GM12874 (cell line): ENCODE data around the gene IL17B.

ENCODE experiments used
- CTCF ChIP-seq: IDR thresholded peaks from 2 replicates; pipeline ENCODE4 v1.5.1; 2011; ENCODE audit warnings: low read depth, mild to moderate bottlenecking, control low read depth, low read length, moderate library complexity; ENCODE audit not compliant: insufficient read depth

IL17B gene

GRCh38 chr5:149381986-149382338, 2.9 kb upstream of the IL17B start:
- peak; percentile 96 for TF ChIP-seq CTCF

- TF ChIP-seq CTCF, result no peak
Observed at GRCh38 chr5:149381261-149381985, 2.3 kb upstream of the IL17B start.

- no peak for TF ChIP-seq CTCF
Observed at GRCh38 chr5:149380466-149381121, 1.5 kb upstream of the IL17B start.

- TF ChIP-seq CTCF, result no peak
Observed at GRCh38 chr5:149379818-149380374, 804 bp upstream of the IL17B start.

- TF ChIP-seq CTCF, result no peak
Observed at GRCh38 chr5:149378241-149378820, 761 bp downstream of the IL17B start.

GRCh38 chr5:149376711-149377447, 2.2 kb downstream of the IL17B start:
- TF ChIP-seq CTCF, result no peak

GRCh38 chr5:149376104-149376503, 3.0 kb downstream of the IL17B start:
- TF ChIP-seq CTCF, result no peak
